ENCODE data around the gene RAB8A.

RAB8A gene

DNA sequence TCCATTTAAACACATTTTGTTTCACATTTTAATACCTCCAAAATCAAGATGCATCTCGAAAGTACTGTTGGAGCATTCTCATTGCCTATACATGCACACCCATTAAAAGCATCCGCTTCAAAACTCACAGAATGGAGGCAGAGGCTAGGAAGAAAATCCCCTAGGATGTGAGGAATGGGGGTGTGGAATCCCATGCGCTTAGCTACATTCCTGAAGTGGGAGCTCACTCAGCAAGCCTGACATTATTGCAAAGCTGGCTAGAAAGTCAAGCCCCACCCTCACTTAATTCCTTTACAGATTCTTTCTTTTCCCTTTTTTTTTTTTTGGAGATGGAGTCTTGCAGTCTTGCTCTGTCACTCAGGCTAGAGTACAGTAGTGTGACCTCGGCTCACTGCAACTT lies 68.9 kb downstream of the RAB8A start:
- H3K4me3 ChIP-seq (ENCODE audit: low read depth, low read length): no peak overlapping the region
- TF ChIP-seq, protein P1, sequence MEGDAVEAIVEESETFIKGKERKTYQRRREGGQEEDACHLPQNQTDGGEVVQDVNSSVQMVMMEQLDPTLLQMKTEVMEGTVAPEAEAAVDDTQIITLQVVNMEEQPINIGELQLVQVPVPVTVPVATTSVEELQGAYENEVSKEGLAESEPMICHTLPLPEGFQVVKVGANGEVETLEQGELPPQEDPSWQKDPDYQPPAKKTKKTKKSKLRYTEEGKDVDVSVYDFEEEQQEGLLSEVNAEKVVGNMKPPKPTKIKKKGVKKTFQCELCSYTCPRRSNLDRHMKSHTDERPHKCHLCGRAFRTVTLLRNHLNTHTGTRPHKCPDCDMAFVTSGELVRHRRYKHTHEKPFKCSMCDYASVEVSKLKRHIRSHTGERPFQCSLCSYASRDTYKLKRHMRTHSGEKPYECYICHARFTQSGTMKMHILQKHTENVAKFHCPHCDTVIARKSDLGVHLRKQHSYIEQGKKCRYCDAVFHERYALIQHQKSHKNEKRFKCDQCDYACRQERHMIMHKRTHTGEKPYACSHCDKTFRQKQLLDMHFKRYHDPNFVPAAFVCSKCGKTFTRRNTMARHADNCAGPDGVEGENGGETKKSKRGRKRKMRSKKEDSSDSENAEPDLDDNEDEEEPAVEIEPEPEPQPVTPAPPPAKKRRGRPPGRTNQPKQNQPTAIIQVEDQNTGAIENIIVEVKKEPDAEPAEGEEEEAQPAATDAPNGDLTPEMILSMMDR (IDR thresholded peaks at IDR 0.05; ENCODE audit: low read depth, low read length, missing control alignments): no peak
- DNase-seq (ENCODE audit: low read depth): no peak
